Natural killer cell (primary cell): Measurements from ENCODE around the gene DIP2C. TPM values are rescaled to one million over a fixed set of nuclear protein-coding genes. Genes with fewer than 3 reads are reported as not detected.

Source experiments
- ATAC-seq, 3 donors: fragments of 150-1000 bp in 2 of 3; fragments of 200-7000 bp in 1 of 3; cut with Tn5 transposase; 1 replicate in 1 of 3; 2 replicates in 2 of 3; pipeline ENCODE4 v1.10.0; 2021; ENCODE audit warnings: mild to moderate bottlenecking in 2 of 3, moderate library complexity in 2 of 3
- DNase-seq, 2 donors: peaks; one replicate each; pipeline versions ENCODE4 v3.0.0 to v3.0.0-alpha.2; 2013 to 2021; ENCODE audit warnings: mixed read lengths in 1 of 2
- H3K27ac ChIP-seq: one replicate; pipeline ENCODE4 v1.5.1; 2013; ENCODE audit warnings: mild to moderate bottlenecking, low read length
- H3K27me3 ChIP-seq: one replicate; pipeline ENCODE4 v1.6.1; 2013; ENCODE audit warnings: low read length; ENCODE audit not compliant: control insufficient read depth, insufficient read depth
- H3K36me3 ChIP-seq: one replicate; pipeline ENCODE4 v1.6.1; 2013; ENCODE audit warnings: low read length; ENCODE audit not compliant: control insufficient read depth, insufficient read depth
- H3K4me1 ChIP-seq: one replicate; pipeline ENCODE4 v1.6.1; 2013; ENCODE audit warnings: low read length; ENCODE audit not compliant: control insufficient read depth, insufficient read depth
- H3K4me3 ChIP-seq: one replicate; pipeline ENCODE4 v1.5.1; 2013; ENCODE audit warnings: low read length
- H3K9me3 ChIP-seq: one replicate; pipeline ENCODE4 v1.6.1; 2013; ENCODE audit warnings: low read length; ENCODE audit not compliant: control insufficient read depth, insufficient read depth
- H3K27ac Mint-ChIP-seq, 2 donors: one replicate each; pipeline ENCODE4 v1.8.0; 2022; ENCODE audit warnings: mild to moderate bottlenecking in 2 of 2, mixed read lengths in 2 of 2, moderate library complexity in 1 of 2
- H3K27me3 Mint-ChIP-seq, 2 donors: one replicate each; pipeline ENCODE4 v1.8.0; 2022; ENCODE audit warnings: low read depth in 2 of 2, mixed read lengths in 2 of 2
- H3K36me3 Mint-ChIP-seq: one replicate; pipeline ENCODE4 v1.8.0; 2022; ENCODE audit warnings: mixed read lengths
- H3K4me1 Mint-ChIP-seq, 2 donors: one replicate each; pipeline ENCODE4 v1.8.0; 2022; ENCODE audit warnings: mixed read lengths in 2 of 2
- H3K4me3 Mint-ChIP-seq: one replicate; pipeline ENCODE4 v1.8.0; 2022; ENCODE audit warnings: mild to moderate bottlenecking, moderate library complexity, mixed read lengths
- H3K9me3 Mint-ChIP-seq, 2 donors: one replicate each; pipeline ENCODE4 v1.8.0; 2022; ENCODE audit warnings: mixed read lengths in 2 of 2
- WGBS: methylation state at CpG from one replicate; pipeline ENCODE4 v1.1.7; 2013; ENCODE audit warnings: missing lambda C conversion rate; ENCODE audit not compliant: insufficient coverage; 5-methylcytosine and 5-hydroxymethylcytosine counted together
- intact Hi-C: fragments of 100-400 bp; cut with micrococcal nuclease; formaldehyde crosslinking; loops from one replicate; pipeline ENCODE4 v1.14.2; 2022
- total RNA-seq, 4 donors: library from RNA; stranded (reverse); fragments of 120-200 nt in 1 of 4; gene quantifications; one replicate each; pipeline versions ENCODE4 v1.2.3 to v1.2.4, GENCODE V29; 2013 to 2022
- TF ChIP-seq, protein P1 (sequence below): fragments of 200-600 bp; IDR thresholded peaks from one replicate; pipeline ENCODE4 v1.8.0; 2022; ENCODE audit warnings: antibody characterized with exemption

The DIP2C gene
- total RNA-seq, 3 donors from 2014 or later (not counting 1 experiment from before 2014, with no cell fraction given) = 1.5 to 5.8 (median 3.8) TPM

- H3K4me3 Mint-ChIP-seq = no peak overlapping the region
- H3K27me3 Mint-ChIP-seq = peaks cover 0 to 7% of the 10 kb centered on the region in 2 donors
- no peaks in the 10 kb centered on the region for H3K27me3 ChIP-seq
- intact Hi-C loops = no loop called here
- no peak for ATAC-seq
- H3K9me3 Mint-ChIP-seq = no peaks in the 10 kb centered on the region
- no peak for DNase-seq
- H3K27ac Mint-ChIP-seq = no peak overlapping the region
- no peaks in the 10 kb centered on the region for H3K36me3 ChIP-seq
- H3K36me3 Mint-ChIP-seq = no peaks in the 10 kb centered on the region
- H3K4me3 ChIP-seq = no peak overlapping the region
- peaks cover 0 to 3% of the 10 kb centered on the region in 2 donors for H3K4me1 Mint-ChIP-seq
- 96% methylated on average over 19 of the region's 19 CpGs for WGBS
- TF ChIP-seq, protein P1, sequence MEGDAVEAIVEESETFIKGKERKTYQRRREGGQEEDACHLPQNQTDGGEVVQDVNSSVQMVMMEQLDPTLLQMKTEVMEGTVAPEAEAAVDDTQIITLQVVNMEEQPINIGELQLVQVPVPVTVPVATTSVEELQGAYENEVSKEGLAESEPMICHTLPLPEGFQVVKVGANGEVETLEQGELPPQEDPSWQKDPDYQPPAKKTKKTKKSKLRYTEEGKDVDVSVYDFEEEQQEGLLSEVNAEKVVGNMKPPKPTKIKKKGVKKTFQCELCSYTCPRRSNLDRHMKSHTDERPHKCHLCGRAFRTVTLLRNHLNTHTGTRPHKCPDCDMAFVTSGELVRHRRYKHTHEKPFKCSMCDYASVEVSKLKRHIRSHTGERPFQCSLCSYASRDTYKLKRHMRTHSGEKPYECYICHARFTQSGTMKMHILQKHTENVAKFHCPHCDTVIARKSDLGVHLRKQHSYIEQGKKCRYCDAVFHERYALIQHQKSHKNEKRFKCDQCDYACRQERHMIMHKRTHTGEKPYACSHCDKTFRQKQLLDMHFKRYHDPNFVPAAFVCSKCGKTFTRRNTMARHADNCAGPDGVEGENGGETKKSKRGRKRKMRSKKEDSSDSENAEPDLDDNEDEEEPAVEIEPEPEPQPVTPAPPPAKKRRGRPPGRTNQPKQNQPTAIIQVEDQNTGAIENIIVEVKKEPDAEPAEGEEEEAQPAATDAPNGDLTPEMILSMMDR = no peak
- no peaks in the 10 kb centered on the region for H3K9me3 ChIP-seq
- H3K4me1 ChIP-seq = no peaks in the 10 kb centered on the region
- no peak overlapping the region for H3K27ac ChIP-seq
Measured at GRCh38 chr10:277963-278362, 411.5 kb downstream of the DIP2C start.

DNA sequence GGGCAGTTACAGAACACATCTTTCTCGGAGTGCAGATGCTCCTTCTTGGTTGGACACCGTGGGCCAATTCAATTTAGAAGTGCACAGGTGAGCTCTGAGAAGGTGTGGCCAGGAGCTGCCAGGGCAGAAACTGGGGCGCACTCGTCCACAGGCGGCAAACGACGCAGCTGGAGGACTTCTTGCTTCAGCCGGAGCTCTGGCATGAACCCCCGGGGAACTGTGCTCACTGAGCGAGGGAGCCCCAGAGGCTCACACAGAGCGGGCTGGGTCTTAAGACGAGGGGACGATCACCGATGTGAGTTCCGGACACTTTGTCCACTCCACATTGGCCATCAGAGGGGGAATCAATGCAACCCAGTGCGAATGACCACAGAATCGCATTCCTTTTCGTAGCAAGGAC, 413.8 kb downstream of the DIP2C start:
- intact Hi-C loops = no loop called here
- no peaks in the 10 kb centered on the region for H3K36me3 ChIP-seq
- Mint-ChIP-seq H3K27ac (no peak overlapping the region), H3K27me3 (peaks cover 0 to 7% of the 10 kb centered on the region in 2 donors), H3K4me3 (no peak overlapping the region), H3K9me3 (no peaks in the 10 kb centered on the region), H3K36me3 (no peaks in the 10 kb centered on the region), H3K4me1 (no peaks in the 10 kb centered on the region)
- no peaks in the 10 kb centered on the region for H3K4me1 ChIP-seq
- no peaks in the 10 kb centered on the region for H3K27me3 ChIP-seq
- no peaks in the 10 kb centered on the region for H3K9me3 ChIP-seq
- H3K4me3 ChIP-seq = no peak overlapping the region
- TF ChIP-seq, protein P1 = no peak
- ATAC-seq (no peak), DNase-seq (no peak)
- no peak overlapping the region for H3K27ac ChIP-seq
- WGBS = 96% methylated on average over 18 of the region's 18 CpGs

- WGBS = 77% methylated on average over 2 of the region's 2 CpGs
- no peaks in the 10 kb centered on the region for H3K9me3 ChIP-seq
- H3K27ac ChIP-seq = no peak overlapping the region
- no peaks in the 10 kb centered on the region for H3K9me3 Mint-ChIP-seq
- TF ChIP-seq, protein P1 = no peak
- H3K36me3 Mint-ChIP-seq = no peaks in the 10 kb centered on the region
- intact Hi-C loops = no loop called here
- no peak overlapping the region for H3K4me3 ChIP-seq
- H3K27me3 Mint-ChIP-seq = peaks cover 0 to 7% of the 10 kb centered on the region in 2 donors
- H3K4me3 Mint-ChIP-seq = no peak overlapping the region
- H3K27me3 ChIP-seq = no peaks in the 10 kb centered on the region
- DNase-seq = no peak
- ATAC-seq = no peak
- H3K4me1 ChIP-seq = no peaks in the 10 kb centered on the region
- no peaks in the 10 kb centered on the region for H3K4me1 Mint-ChIP-seq
- no peak overlapping the region for H3K27ac Mint-ChIP-seq
- no peaks in the 10 kb centered on the region for H3K36me3 ChIP-seq
Measured at GRCh38 chr10:274866-275265, 414.6 kb downstream of the DIP2C start.

DNA sequence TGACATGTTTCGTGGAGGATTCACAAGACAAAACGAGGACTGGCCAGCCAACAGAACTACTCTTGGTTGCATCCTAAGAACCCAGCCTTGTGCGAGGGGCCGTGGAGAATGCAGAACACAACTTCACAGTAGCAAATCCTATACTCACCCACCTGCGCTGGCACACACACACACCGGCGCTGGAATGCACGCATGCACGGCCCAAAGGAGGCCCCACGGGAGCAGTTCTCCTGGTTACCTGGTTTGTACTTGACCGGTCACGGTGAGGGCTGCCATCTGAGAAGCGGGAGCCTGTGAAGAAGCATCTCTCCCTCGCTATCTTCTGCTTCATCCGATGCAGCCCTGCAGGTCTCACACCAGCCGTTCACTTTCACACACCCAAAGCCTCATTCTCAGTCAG, 416.4 kb downstream of the DIP2C start:
- TF ChIP-seq, protein P1 = no peak
- H3K27ac Mint-ChIP-seq = no peak overlapping the region
- no peak overlapping the region for H3K4me3 Mint-ChIP-seq
- intact Hi-C loops = no loop called here
- 96% methylated on average over 15 of the region's 16 CpGs for WGBS
- Histone ChIP-seq H3K4me1 (no peaks in the 10 kb centered on the region), H3K9me3 (no peaks in the 10 kb centered on the region), H3K27me3 (no peaks in the 10 kb centered on the region), H3K27ac (no peak overlapping the region), H3K36me3 (no peaks in the 10 kb centered on the region), H3K4me3 (no peak overlapping the region)
- no peaks in the 10 kb centered on the region for H3K36me3 Mint-ChIP-seq
- ATAC-seq = no peak
- no peak for DNase-seq
- H3K27me3 Mint-ChIP-seq = peaks cover 0 to 7% of the 10 kb centered on the region in 2 donors
- no peaks in the 10 kb centered on the region for H3K9me3 Mint-ChIP-seq
- no peaks in the 10 kb centered on the region for H3K4me1 Mint-ChIP-seq
